Activated T-helper 1 cell treated with anti-CD3 and anti-CD28 coated beads, Interleukin-12 subunit alpha, Interleukin-12 subunit beta, Interleukin-2, Interleukin-4 antibody, amounts not matched to agents 30 ng/mL and 10 ng/mL and 1 ng/mL, durations not matched to agents 14 hours and 24 hours and 36 hours (primary cell): ENCODE results near the gene TAF15. TPM values are rescaled to one million over a fixed set of nuclear protein-coding genes. Genes with fewer than 3 reads are reported as not detected.

Experiments used
- DNase-seq: peaks from one replicate; pipeline ENCODE4 v3.0.0; 2021; ENCODE audit warnings: low spot score
- H3K27ac Mint-ChIP-seq: one replicate; pipeline ENCODE4 v1.8.0; 2021; ENCODE audit warnings: mild to moderate bottlenecking, mixed read lengths
- H3K27me3 Mint-ChIP-seq: one replicate; pipeline ENCODE4 v1.8.0; 2022; ENCODE audit warnings: mild to moderate bottlenecking, moderate library complexity, mixed read lengths; ENCODE audit not compliant: insufficient read depth
- H3K36me3 Mint-ChIP-seq: one replicate; pipeline ENCODE4 v1.8.0; 2021; ENCODE audit warnings: low read depth, mixed read lengths
- H3K4me1 Mint-ChIP-seq: one replicate; pipeline ENCODE4 v1.8.0; 2021; ENCODE audit warnings: low read depth, mixed read lengths
- H3K4me3 Mint-ChIP-seq: one replicate; pipeline ENCODE4 v1.8.0; 2021; ENCODE audit warnings: mild to moderate bottlenecking, moderate library complexity, mixed read lengths
- H3K9me3 Mint-ChIP-seq: one replicate; pipeline ENCODE4 v1.8.0; 2021; ENCODE audit warnings: mixed read lengths
- intact Hi-C: fragments of 100-400 bp; cut with micrococcal nuclease; formaldehyde crosslinking; loops from one replicate; pipeline ENCODE4 v1.15.1; 2024
- total RNA-seq: library from RNA; stranded (reverse); gene quantifications from 2 replicates; pipeline ENCODE4 v1.2.3, GENCODE V29; 2022

Gene TAF15
- total RNA-seq, 1 donor from 2014 or later = 311 TPM

DNA sequence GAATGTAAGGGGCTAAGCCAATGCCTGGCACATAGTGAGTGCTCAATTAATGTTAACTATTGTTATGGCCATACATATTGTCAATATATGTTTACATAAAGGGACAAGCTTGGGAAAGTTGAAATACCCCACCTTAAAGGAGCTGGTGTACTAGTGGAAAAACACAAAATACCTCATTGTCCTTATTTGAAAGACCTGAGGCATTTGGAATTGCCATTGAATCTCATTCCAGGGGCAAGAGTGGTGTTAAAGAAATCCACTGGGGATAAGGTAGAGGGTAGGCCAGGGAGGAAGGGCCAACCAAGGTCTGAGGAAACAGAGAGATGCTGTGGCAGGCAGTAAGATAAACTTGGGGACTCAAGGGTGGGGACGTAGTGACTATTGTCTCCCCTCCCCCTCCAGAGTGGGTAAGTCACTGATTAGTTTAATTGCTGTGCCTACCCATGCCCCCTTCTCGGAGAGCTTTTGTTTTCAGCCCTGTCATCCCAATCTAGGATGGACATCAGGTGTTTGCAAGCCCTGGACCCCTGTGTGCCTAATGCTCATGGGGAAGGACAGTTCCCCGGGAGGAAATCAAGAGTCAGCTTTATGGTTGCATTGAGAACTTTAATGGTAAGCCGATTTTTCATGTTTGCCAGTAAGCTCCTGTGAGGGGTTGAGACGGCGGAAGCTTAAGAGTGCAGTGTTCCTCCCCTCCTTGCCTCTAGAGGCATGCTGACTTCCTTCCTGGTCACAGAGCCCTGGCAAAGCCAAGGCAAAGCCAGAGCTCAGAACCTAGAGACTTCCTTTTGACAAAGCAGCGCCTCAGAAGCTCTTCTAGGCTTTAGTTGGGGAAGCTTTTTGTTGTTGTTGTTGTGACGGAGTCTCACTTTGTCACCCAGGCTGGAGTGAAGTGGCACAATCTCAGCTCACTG lies 61.9 kb downstream of the TAF15 start:
- H3K36me3 Mint-ChIP-seq = peaks cover 15% of the 10 kb centered on the region
- DNase-seq = peak; percentile 26
- H3K27ac Mint-ChIP-seq = peak overlapping the region; percentile 4
- peaks cover 51% of the 10 kb centered on the region for H3K4me1 Mint-ChIP-seq
- no peaks in the 10 kb centered on the region for H3K27me3 Mint-ChIP-seq
- no peak overlapping the region for H3K4me3 Mint-ChIP-seq
- H3K9me3 Mint-ChIP-seq = no peaks in the 10 kb centered on the region
- intact Hi-C loops = no loop called here

GRCh38 chr17:35872196-35872980 lies 63.1 kb downstream of the TAF15 start:
- Mint-ChIP-seq H3K27me3 (no peaks in the 10 kb centered on the region), H3K4me3 (no peak overlapping the region), H3K4me1 (peaks cover 52% of the 10 kb centered on the region), H3K9me3 (no peaks in the 10 kb centered on the region), H3K27ac (no peak overlapping the region), H3K36me3 (peaks cover 18% of the 10 kb centered on the region)
- intact Hi-C loops = no loop called here
- no peak for DNase-seq

GRCh38 chr17:35875072-35875799 lies 66.0 kb downstream of the TAF15 start:
- H3K4me3 Mint-ChIP-seq = peak overlapping the region; percentile 23
- H3K27me3 Mint-ChIP-seq = no peaks in the 10 kb centered on the region
- peaks cover 24% of the 10 kb centered on the region for H3K36me3 Mint-ChIP-seq
- H3K4me1 Mint-ChIP-seq = peaks cover 64% of the 10 kb centered on the region
- intact Hi-C loops = loop anchor here (5.0 kb wide), 1 partner anchor 197 kb away; no protein-coding TSS in a partner anchor
- H3K27ac Mint-ChIP-seq = peak overlapping the region; percentile 61
- H3K9me3 Mint-ChIP-seq = no peaks in the 10 kb centered on the region
- DNase-seq = no peak

- no peaks in the 10 kb centered on the region for H3K27me3 Mint-ChIP-seq
- no peaks in the 10 kb centered on the region for H3K9me3 Mint-ChIP-seq
- intact Hi-C loops = loop anchor here (5.0 kb wide), 1 partner anchor 197 kb away; no protein-coding TSS in a partner anchor
- H3K27ac Mint-ChIP-seq = peak overlapping the region; percentile 61
- no peak for DNase-seq
- peaks cover 26% of the 10 kb centered on the region for H3K36me3 Mint-ChIP-seq
- peak overlapping the region; percentile 23 for H3K4me3 Mint-ChIP-seq
- H3K4me1 Mint-ChIP-seq = peaks cover 68% of the 10 kb centered on the region
Observed at GRCh38 chr17:35875800-35876139, 66.5 kb downstream of the TAF15 start.

GRCh38 chr17:35876534-35876933 lies 67.2 kb downstream of the TAF15 start:
- peak overlapping the region; percentile 8 for H3K4me3 Mint-ChIP-seq
- H3K36me3 Mint-ChIP-seq = peaks cover 26% of the 10 kb centered on the region
- H3K27ac Mint-ChIP-seq = no peak overlapping the region
- no peak for DNase-seq
- intact Hi-C loops = loop anchor here (5.0 kb wide), 1 partner anchor 196 kb away; no protein-coding TSS in a partner anchor
- peaks cover 66% of the 10 kb centered on the region for H3K4me1 Mint-ChIP-seq
- H3K27me3 Mint-ChIP-seq = no peaks in the 10 kb centered on the region
- no peaks in the 10 kb centered on the region for H3K9me3 Mint-ChIP-seq

- Mint-ChIP-seq H3K27me3 (no peaks in the 10 kb centered on the region), H3K9me3 (no peaks in the 10 kb centered on the region), H3K4me1 (peaks cover 60% of the 10 kb centered on the region), H3K4me3 (no peak overlapping the region), H3K27ac (no peak overlapping the region), H3K36me3 (peaks cover 22% of the 10 kb centered on the region)
- DNase-seq = no peak
- intact Hi-C loops = loop anchor here (5.0 kb wide), 1 partner anchor 195 kb away; no protein-coding TSS in a partner anchor
Observed at GRCh38 chr17:35877345-35878029, 68.2 kb downstream of the TAF15 start.

GRCh38 chr17:35878361-35878760 lies 69.1 kb downstream of the TAF15 start:
- Mint-ChIP-seq H3K4me1 (peaks cover 58% of the 10 kb centered on the region), H3K36me3 (peaks cover 21% of the 10 kb centered on the region)
- intact Hi-C loops = loop anchor here (5.0 kb wide), 1 partner anchor 194 kb away; no protein-coding TSS in a partner anchor

GRCh38 chr17:35879773-35880654 lies 70.7 kb downstream of the TAF15 start, which contains the start of gene CCL5:
Gene CCL5, minus strand, starts transcription at chr17:35880360.
- no peaks in the 10 kb centered on the region for H3K9me3 Mint-ChIP-seq
- peak; percentile 66 for DNase-seq
- peaks cover 57% of the 10 kb centered on the region for H3K4me1 Mint-ChIP-seq
- intact Hi-C loops = loop anchor here (1.0 to 10.0 kb wide), 6 partner anchors 9 to 1495 kb away; partner anchors contain the start of genes CCL3 and RDM1
- no peaks in the 10 kb centered on the region for H3K27me3 Mint-ChIP-seq
- peaks cover 18% of the 10 kb centered on the region for H3K36me3 Mint-ChIP-seq
- H3K27ac Mint-ChIP-seq = peak within 1 kb of the TSS; percentile 99
- H3K4me3 Mint-ChIP-seq = peak within 1 kb of the TSS; percentile 86

More at GRCh38 chr17:35878361-35878760, 69.1 kb downstream of the TAF15 start:
- DNase-seq = no peak
- peak overlapping the region; percentile 49 for H3K27ac Mint-ChIP-seq
- H3K4me3 Mint-ChIP-seq = peak overlapping the region; percentile 70
- H3K9me3 Mint-ChIP-seq = no peaks in the 10 kb centered on the region
- H3K27me3 Mint-ChIP-seq = no peaks in the 10 kb centered on the region

GRCh38 chr17:35889241-35889640 lies 80.0 kb downstream of the TAF15 start:
- intact Hi-C loops = loop anchor here (1.0 to 10.0 kb wide), 5 partner anchors 9 to 1504 kb away; partner anchors contain the start of genes CCL5 and RDM1
- Mint-ChIP-seq H3K9me3 (peaks cover 4% of the 10 kb centered on the region), H3K4me1 (peaks cover 54% of the 10 kb centered on the region), H3K27ac (peak overlapping the region; percentile 27), H3K4me3 (no peak overlapping the region), H3K36me3 (peaks cover 3% of the 10 kb centered on the region), H3K27me3 (no peaks in the 10 kb centered on the region)
- DNase-seq = no peak

GRCh38 chr17:35889818-35890773 lies 80.8 kb downstream of the TAF15 start:
- Mint-ChIP-seq H3K27me3 (no peaks in the 10 kb centered on the region), H3K4me3 (peak overlapping the region; percentile 66), H3K27ac (peak overlapping the region; percentile 94), H3K9me3 (peaks cover 4% of the 10 kb centered on the region), H3K36me3 (peaks cover 3% of the 10 kb centered on the region), H3K4me1 (peaks cover 56% of the 10 kb centered on the region)
- DNase-seq = no peak
- intact Hi-C loops = loop anchor here (1.0 to 10.0 kb wide), 7 partner anchors 8 to 1955 kb away; partner anchors contain the start of genes CCL5 and RDM1
